SHP77 treated with DMSO at 0.1 percent for 48 hours (cell line): ENCODE data around the gene IL17RD.

Source experiments
- DNase-seq: peaks from one replicate; lab custom pipeline; 2025; lab: John Stamatoyannopoulos, UW

The IL17RD gene

GRCh38 chr3:57164657-57165573 lies at the start of gene IL17RD:
Gene IL17RD (minus strand): TSS chr3:57165353. CDS start chr3:57165286, 67 bp downstream.
- peak; percentile 24 for DNase-seq

DNA sequence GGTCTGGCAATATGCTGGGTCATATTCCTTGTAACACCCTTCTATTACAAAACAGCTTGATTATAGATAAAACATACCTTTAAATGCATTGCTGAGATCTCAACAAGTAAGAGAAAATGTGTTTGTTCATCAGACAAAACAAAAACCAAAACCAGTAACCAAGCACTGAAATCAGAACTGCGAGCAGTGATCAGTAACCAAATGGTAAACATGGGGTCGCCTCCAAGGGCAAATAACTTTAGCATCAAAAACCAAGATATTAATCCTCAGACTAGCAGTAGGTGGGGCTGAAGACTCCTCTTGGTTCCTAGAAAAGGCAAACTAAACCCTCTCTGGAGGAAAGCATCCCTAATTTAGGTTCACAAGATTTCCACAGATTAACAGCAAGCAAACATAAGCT lies 41.3 kb upstream of the IL17RD start:
- no peak for DNase-seq

DNA sequence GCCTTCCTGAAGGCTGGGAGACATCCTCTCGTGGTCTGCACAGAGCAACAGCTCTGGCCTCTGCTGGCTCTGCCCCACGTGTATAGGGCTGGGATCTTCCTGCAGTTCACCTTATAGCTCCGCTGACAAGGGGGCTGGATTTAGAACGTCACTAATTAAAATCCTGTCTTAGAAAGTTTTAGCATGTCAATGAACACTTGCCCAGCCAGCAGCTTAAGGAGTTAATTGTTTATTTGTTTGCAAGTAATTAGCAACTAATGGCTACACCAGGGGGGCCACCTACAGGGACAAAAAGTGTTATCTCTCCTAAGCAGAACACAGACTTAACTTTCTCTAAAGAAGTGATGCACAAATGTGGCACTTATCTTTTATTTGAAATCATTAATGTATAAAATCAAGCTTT lies 34.7 kb upstream of the IL17RD start, which contains the start of gene HESX1:
HESX1 (minus strand) TSS at position 84 of the 403 bp plus-strand sequence; CDS start at position 24, 60 bp downstream.
- no peak for DNase-seq

DNA sequence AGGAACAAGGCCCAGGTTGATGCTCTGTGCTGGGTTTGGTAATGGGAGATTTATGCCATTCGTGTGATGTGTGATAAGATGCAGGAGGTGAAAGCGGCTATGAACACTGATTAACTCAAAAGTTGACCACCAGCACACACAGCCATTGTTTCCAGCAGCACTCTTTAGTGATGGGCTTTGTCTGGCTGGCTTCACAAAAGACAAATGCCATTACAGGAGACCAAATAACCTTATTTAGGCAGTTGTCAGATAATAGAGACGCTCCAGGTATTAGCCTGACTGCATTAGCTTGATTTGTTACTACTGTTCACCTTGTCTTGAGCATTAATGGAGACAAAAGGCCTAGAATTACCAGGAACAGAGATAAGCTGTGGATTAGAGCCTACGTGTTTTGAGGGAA lies 29.5 kb upstream of the IL17RD start:
- no peak for DNase-seq

DNA sequence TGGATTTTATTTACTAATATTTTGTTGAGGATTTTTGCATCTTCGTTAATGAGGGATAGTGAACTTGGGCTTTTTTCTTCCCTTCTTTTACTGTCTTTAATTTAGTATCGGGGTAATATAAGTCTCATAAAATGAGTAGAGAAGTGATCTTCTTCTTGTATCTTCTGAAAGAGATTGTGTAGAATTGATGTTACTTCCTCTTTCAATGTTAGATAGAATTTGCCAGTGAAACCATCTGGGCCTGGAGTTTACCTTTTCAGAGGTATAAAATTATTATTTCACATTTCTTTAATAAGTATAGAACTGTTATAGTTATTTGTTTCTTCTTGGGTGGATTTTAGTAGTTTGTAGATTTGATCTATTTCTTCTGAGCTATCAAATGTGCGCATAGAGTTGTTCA lies 26.9 kb upstream of the IL17RD start:
- DNase-seq = no peak

DNA sequence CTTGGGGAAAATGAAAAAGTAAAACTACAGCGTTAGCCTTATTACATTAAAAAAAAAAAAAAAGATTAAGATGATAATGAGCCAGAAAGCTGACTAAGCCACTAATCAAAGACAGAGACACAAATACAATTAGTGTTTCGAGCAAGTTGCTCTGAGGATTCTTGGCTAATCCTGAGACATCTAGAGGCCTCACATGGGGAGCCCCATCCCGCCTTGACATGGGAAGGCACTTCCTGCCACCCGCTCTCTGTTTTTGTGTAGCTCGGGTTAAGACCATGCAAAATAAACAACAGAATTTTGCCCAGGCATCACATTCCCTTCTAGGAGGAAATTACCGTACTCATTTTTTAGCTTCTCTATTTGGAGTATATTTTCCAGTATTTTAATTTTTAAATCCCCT lies 19.4 kb upstream of the IL17RD start:
- DNase-seq = no peak

DNA sequence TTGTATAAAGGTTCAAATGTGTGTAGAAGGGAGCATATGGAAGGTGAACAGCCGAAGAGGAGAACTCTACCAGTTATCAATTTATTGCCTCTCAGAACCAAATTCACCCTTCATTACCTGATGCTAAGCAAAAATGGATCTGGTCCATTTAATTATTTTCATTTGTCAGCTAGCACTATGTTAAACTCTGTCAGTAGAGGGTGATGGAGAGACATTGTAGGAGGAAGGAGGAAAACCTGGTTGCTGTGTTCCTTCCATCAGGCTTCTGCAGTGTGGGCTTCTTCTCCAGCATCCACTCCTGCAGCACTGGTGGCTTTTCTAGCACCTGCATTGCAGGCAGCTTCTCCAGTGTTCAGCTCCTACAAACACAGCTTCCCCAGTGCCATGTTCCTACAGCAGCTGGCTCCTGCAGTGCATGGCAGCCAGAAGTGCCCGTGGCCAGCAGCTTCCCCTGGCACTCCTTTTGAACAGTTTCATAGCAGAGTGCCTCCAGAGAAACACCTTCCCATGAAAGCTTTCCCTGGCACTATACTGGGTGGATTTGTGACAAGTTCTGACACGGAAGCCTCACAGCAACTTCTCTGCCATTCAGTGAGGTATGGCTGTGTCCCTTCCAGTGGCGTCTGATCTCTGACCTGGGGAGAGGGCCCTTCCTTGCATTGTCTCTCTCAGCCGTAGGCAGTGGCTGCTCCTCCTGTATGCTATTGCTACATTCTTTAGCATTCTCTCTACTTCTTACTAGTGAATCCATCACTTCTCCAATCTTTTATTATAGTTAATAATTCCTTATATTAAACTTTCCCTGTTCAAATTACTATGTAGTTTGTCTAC lies 14.6 kb upstream of the IL17RD start:
- DNase-seq = peak; percentile 5

DNA sequence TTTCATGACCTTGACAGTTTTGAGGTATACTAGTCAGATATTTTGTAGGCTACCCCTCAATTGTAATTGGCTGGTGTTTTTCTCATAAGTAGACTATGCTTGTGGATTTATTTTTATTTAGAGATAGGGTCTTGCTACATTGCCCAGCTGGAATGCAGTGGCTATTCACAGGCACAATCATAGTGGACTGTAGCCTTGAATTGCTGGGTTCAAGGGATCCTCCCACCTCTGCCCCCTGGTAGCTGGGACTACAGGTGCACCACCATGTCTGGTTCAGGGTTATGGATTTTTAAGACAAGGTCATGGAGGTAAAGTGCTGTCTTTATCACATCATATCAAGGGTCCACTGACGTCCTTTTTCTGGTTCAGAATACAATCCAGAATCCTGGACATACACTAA lies 10.9 kb upstream of the IL17RD start:
- DNase-seq = no peak

- DNase-seq = no peak
Measured at GRCh38 chr3:57173687-57174086, 8.5 kb upstream of the IL17RD start.

DNA sequence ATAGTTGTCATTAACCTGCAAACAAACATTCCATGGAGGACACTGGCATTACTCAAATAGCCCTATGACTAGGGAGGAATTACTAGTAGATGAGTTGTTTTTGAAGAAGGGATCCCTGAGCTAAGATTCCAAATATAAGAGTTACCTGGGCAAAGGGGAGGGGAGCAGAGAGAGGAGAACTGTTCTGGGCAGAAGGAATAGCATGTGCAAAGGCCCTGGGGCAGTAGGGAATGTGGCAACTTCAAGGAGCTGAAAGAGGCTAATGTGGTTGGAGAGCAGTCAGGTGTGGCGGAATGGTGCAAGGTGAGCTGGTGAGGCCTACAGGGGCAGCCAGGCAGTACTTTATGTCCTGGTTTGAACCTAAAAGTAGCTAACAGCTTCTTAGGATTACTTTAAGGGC lies 5.8 kb upstream of the IL17RD start:
- DNase-seq = no peak

GRCh38 chr3:57169872-57170623 lies 4.9 kb upstream of the IL17RD start:
- peak; percentile 63 for DNase-seq

DNA sequence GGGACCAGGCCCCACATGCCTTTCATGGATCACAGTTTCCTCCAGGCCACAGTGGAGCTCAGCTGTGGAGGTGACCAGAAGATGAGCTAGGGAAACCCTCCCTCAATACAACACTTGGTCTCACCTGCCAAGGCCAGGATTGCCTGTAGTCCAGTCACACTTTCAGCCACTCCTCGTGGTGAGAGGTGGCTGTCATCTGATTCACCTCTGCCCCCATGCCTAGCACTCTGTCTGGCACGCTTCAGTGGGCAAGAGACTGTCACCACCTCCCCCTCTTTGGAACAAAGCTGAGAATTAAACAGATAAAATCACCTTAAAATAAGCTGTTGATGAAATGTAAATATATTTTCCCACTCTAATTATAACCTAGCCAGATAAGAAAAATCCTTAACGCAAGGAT lies 4.0 kb upstream of the IL17RD start:
- DNase-seq = no peak

DNA sequence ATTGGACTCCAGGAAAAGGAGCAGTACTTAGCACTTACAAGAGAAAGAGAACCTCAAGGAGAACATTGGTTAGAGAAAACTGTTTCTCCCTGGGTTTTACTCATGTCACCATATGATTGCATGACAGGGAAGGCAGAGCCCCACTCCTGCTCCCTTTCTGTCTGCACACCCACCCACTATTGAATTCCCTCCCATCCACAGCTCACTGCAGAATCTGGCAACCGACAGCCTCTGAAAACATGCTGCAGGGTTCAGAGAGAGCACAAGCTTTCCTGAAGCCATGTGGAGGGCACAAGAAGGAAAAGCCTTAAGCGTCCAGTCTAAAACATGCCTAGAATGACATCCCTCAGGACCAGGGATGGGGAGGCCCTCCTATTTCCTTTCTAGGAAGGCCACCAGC lies 3.0 kb upstream of the IL17RD start:
- no peak for DNase-seq

DNA sequence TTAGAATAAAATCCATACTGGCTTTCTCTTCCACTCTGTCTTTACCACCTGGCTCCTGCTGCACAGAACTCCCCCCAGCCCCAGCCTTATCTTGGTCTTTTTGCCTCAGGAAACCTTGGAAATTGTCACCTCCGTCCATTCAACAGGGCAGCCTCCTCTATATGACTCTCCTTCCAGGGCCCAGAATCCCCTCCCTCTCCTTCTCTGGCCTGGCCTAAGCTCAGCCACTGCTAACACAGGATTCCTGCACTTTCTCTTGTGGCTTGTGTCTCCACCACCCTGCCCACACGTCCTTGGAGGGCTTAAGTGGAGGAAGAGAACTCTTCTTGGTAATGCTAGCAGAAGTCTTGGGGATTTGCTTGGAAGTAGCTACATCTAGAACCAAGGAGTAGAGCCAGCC lies 1.5 kb upstream of the IL17RD start:
- DNase-seq = no peak

DNA sequence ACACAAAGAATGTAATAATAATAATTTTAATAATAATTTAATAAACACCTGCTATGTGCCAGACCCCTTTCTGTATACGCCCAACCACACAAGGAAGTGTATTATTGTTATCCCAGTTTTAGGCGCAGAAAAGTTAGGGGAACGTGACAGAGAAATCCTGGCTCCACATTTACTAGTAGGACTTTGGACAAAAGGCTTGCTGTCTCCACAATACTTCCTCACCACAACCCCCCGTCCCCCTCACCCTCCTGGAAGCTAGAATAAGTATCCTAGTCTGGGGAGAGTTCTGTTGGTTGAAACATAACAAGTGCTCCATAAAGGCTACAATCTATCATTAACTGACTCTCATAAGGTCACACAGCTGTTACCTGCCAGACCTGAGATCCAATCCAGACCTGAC lies 488 bp upstream of the IL17RD start:
- no peak for DNase-seq

- no peak for DNase-seq
Measured at GRCh38 chr3:57164217-57164656, 916 bp downstream of the IL17RD start.

GRCh38 chr3:57163751-57164150 lies 1.4 kb downstream of the IL17RD start:
- no peak for DNase-seq

DNA sequence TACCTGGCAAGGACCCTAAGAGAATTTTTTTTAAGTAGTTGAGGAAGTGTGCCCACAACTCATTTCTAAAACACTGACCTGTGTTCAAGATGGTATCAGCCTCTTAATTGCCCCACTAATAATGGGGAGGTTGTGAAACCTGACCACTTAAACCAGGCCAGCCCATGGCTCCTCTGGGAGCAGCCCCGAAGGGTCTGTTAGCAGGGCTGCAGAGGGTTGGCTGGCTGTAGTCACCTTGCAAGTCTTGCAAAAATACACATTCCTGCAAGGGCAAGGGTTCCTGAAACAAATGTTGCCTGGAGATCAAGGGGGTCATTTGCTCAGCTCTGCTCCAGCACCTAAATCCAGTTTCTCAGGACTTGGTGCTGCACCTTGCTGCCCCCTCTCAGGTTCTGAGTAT lies 3.2 kb downstream of the IL17RD start:
- no peak for DNase-seq

DNA sequence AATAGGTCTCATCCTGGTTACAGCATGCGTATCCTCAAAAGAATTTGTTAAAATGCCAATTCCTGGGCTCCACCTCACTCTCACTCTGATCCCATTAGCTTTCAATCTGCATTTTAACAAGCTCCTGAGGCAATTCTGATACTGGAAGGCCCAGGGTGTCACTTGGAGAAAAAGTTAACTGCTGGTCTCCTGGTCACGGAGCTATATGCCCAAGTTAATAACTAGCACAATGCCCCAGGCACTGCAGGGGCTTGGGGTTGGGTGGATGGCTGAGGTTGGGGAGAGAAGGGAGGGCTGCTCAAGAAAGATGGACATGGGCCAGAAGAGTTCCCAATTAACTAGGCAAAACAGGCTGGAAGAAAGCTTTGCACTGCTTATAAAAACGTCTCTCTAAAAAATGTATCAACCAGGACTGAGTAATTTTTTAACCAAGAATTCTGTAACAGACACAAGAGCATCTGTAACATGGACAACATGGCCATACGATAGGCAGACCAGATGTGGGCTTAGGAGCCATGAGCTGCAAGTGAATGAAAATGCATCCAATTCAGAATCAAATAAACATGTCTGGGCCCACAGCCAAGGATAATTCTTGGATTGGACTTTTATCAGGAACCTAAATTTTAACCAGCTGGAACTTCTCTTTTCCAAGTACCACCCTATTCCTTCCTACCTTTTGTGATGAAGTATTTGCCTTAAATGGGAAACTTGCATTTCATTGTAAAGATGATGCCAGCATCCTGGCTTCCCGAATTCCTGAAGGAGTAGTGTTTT lies 4.2 kb downstream of the IL17RD start:
- DNase-seq = no peak

DNA sequence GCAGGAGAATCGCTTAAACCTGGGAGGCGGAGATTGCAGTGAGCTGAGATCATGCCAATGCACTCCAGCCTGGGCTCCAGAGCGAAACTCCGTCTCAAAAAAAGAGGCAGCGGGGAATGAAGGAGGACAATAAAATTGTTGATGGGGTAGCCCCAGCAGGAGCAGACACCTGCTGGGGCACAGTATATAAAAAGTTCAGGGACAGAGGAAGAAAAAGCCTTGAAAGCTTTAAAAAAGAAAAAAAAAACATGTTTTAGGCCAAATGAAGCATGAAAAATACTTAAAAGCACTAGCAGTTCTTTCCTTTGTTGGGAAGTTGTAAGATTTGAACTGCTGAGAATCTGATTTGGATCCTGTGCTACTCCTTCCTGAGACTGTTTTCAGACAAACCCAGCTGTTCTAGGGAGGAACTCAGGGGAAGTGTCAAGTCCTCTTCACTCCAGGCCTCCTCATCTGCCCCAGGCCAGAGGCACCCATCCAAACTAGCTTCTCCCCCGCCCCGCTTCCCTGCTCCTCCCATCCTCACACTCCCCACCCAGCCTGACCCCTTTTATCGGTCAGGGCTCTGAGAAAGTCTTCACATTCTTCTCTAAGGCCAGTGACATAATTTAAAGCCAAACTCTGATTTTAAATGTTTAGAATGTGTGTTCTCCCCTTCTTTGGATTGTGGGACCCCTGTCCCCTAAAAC lies 4.9 kb downstream of the IL17RD start:
- DNase-seq = no peak
